Measurements from ENCODE around the gene PSME2. TPM values are rescaled to one million over a fixed set of nuclear protein-coding genes. Genes with fewer than 3 reads are reported as not detected.

PSME2 gene
- polyA plus RNA-seq, 1 donor (not counting 4 experiments of a cell fraction or from before 2014, with no cell fraction given), result 158 TPM

DNA sequence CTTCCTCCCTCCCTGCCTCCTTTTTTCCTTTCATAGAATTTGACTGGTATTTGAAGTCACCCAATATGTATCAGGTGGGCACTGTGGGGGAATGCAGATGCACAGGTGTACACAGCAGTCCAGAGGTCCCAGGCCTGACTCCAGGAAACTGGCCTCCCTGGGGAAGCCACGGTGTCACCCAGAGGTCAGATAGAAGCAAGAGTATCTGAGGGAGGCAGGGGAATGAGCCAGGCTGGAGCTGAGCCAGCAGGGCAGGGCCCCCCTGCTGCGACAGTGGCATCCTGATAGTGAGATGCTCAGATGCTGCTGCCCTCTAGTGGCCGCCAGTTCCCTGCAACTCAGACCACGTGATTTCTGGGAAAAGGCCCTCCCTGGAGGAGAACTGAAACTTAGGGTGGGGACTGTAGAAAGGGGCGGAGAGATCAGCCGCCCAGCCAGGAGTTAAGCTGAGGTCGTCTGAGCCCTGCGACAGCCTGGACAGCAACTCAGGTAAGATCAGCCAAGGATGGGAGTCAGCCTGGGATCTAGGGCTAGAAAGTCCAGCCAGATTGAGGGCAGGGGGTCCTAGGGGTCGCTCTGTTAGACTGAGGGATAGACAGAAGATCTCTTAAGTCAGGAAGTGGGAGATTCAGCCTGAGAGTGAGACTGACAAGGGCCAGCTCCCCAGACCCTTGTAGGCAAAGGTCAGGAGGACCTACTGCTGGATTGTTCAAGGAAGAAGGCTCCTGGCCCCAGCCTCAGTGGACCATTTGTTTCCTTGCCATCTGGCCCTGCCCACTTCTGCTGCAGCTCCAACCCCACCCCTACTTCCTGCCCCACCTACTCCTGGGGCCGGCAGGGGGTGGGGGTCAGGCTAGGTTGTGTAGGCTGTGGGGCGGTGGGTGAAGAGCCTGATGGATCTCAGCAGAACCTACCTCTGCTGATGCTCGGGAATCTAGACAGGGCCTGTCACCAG is 14.7 kb upstream of the PSME2 start, which contains the start of gene IRF9:
Gene IRF9 (plus strand): TSS at position 416 of the 955 bp plus-strand sequence. CDS start 880 bp downstream, outside the sequence.
- Histone ChIP-seq H3K36me3 (ENCODE audit: control insufficient read depth in 2 of 2, extremely low read depth in 1 of 2, insufficient read depth in 2 of 2, low read length in 2 of 2) (peaks cover 51 to 60% of the 10 kb centered on the region in 2 experiments), H3K9me3 (ENCODE audit: control insufficient read depth, low read depth, low read length) (no peaks in the 10 kb centered on the region), H3K9me1 (ENCODE audit: control insufficient read depth, extremely low read depth, insufficient read depth, low read length) (no peaks in the 10 kb centered on the region), H3K27me3 (ENCODE audit: control insufficient read depth, extremely low read depth, insufficient read depth, low read length) (no peaks in the 10 kb centered on the region), H3K79me2 (ENCODE audit: control insufficient read depth, insufficient read depth, low read length) (peaks cover 32% of the 10 kb centered on the region), H3K4me1 (ENCODE audit: control insufficient read depth, extremely low read depth, insufficient read depth, low read length) (peaks cover 29% of the 10 kb centered on the region), H3K27ac (ENCODE audit: control insufficient read depth, insufficient read depth, low read length) (peak within 1 kb of the TSS; percentile 99), H3K4me2 (ENCODE audit: control insufficient read depth, extremely low read depth, insufficient read depth, low read depth, low read length) (peak within 1 kb of the TSS; percentile 100), H4K20me1 (ENCODE audit: control insufficient read depth, extremely low read depth, insufficient read depth, low read length) (no peaks in the 10 kb centered on the region), H2AFZ (ENCODE audit: control insufficient read depth, low read length) (peak within 1 kb of the TSS; percentile 37), H3K4me3 (ENCODE audit: control insufficient read depth in 2 of 3, extremely low read depth in 1 of 3, insufficient read depth in 2 of 3, low read depth in 1 of 3, low read length in 3 of 3) (peak within 1 kb of the TSS; percentile 72 to 96 (median 95)), H3K9ac (ENCODE audit: control insufficient read depth, extremely low read depth, insufficient read depth, low read length) (peak within 1 kb of the TSS; percentile 100)
- dilution Hi-C loops (cut with MboI; ENCODE audit: extremely low pct_ligation_motif_present, low sequenced_read_pairs), result no loop called here
- FAIRE-seq (peak; percentile 73), DNase-seq (ENCODE audit: low read depth, low spot score) (peak; percentile 83)
- TF ChIP-seq, protein P1, sequence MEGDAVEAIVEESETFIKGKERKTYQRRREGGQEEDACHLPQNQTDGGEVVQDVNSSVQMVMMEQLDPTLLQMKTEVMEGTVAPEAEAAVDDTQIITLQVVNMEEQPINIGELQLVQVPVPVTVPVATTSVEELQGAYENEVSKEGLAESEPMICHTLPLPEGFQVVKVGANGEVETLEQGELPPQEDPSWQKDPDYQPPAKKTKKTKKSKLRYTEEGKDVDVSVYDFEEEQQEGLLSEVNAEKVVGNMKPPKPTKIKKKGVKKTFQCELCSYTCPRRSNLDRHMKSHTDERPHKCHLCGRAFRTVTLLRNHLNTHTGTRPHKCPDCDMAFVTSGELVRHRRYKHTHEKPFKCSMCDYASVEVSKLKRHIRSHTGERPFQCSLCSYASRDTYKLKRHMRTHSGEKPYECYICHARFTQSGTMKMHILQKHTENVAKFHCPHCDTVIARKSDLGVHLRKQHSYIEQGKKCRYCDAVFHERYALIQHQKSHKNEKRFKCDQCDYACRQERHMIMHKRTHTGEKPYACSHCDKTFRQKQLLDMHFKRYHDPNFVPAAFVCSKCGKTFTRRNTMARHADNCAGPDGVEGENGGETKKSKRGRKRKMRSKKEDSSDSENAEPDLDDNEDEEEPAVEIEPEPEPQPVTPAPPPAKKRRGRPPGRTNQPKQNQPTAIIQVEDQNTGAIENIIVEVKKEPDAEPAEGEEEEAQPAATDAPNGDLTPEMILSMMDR (optimal IDR thresholded peaks at IDR 0.05 in 1 of 3, IDR thresholded peaks at IDR 0.05 in 1 of 3, conservative IDR thresholded peaks at IDR 0.05 in 1 of 3; ENCODE audit: extremely low read depth in 1 of 3, insufficient read depth in 2 of 3, low read length in 3 of 3), result peak; percentile 89 to 98 (median 97)
- TF ChIP-seq EZH2 (IDR thresholded peaks at IDR 0.05; ENCODE audit: low read length), result no peak

DNA sequence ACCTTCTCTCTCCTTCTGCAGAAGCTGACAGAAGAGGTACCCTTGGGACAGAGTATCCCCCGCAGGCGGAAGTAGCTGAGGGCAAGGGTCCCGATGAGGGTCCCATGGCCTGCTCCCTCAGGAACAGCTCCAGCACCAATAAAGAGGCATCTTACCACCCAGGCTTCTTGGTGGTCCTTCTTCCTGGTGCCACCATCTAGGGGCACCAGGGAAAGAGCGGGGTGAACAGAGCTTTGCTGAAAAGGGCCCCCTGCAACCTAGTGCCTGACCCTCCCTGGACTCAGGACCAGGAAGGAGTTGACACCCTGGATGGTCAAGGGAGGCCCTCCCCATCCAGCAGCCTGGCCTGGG is 14.1 kb upstream of the PSME2 start:
- Histone ChIP-seq H3K36me3 (ENCODE audit: control insufficient read depth in 2 of 2, extremely low read depth in 1 of 2, insufficient read depth in 2 of 2, low read length in 2 of 2) (peaks cover 51 to 60% of the 10 kb centered on the region in 2 experiments), H3K9ac (ENCODE audit: control insufficient read depth, extremely low read depth, insufficient read depth, low read length) (peak overlapping the region; percentile 100)
- FAIRE-seq, result no peak

More for the DNA sequence above, 14.1 kb upstream of the PSME2 start:
- H2AFZ ChIP-seq (ENCODE audit: control insufficient read depth, low read length), result no peak overlapping the region
- no peak for DNase-seq (ENCODE audit: low read depth, low spot score)
- TF ChIP-seq, protein P1 (optimal IDR thresholded peaks at IDR 0.05 in 1 of 3, IDR thresholded peaks at IDR 0.05 in 1 of 3, conservative IDR thresholded peaks at IDR 0.05 in 1 of 3; ENCODE audit: extremely low read depth in 1 of 3, insufficient read depth in 2 of 3, low read length in 3 of 3), result no peak
- no peak for TF ChIP-seq EZH2 (IDR thresholded peaks at IDR 0.05; ENCODE audit: low read length)
- H4K20me1 ChIP-seq (ENCODE audit: control insufficient read depth, extremely low read depth, insufficient read depth, low read length), result no peaks in the 10 kb centered on the region
- peak overlapping the region; percentile 99 for H3K27ac ChIP-seq (ENCODE audit: control insufficient read depth, insufficient read depth, low read length)
- peaks cover 32% of the 10 kb centered on the region for H3K79me2 ChIP-seq (ENCODE audit: control insufficient read depth, insufficient read depth, low read length)
- H3K9me3 ChIP-seq (ENCODE audit: control insufficient read depth, low read depth, low read length), result no peaks in the 10 kb centered on the region
- dilution Hi-C loops (cut with MboI; ENCODE audit: extremely low pct_ligation_motif_present, low sequenced_read_pairs), result no loop called here
- no peaks in the 10 kb centered on the region for H3K9me1 ChIP-seq (ENCODE audit: control insufficient read depth, extremely low read depth, insufficient read depth, low read length)
- no peak overlapping the region for H3K4me2 ChIP-seq (ENCODE audit: control insufficient read depth, extremely low read depth, insufficient read depth, low read depth, low read length)
- peaks cover 29% of the 10 kb centered on the region for H3K4me1 ChIP-seq (ENCODE audit: control insufficient read depth, extremely low read depth, insufficient read depth, low read length)
- no peaks in the 10 kb centered on the region for H3K27me3 ChIP-seq (ENCODE audit: control insufficient read depth, extremely low read depth, insufficient read depth, low read length)
- no peak overlapping the region for H3K4me3 ChIP-seq (ENCODE audit: control insufficient read depth in 2 of 3, extremely low read depth in 1 of 3, insufficient read depth in 2 of 3, low read depth in 1 of 3, low read length in 3 of 3)
